HG03060 (cell line): ENCODE measurements around the gene RPN1.

Experiments used
- ATAC-seq: cut with Tn5 transposase; IDR thresholded peaks from one replicate; pipeline ENCODE4 v1.9.1; 2021; ENCODE audit warnings: low read depth, moderate number of reproducible peaks; ENCODE audit not compliant: unreplicated experiment

RPN1 gene

DNA sequence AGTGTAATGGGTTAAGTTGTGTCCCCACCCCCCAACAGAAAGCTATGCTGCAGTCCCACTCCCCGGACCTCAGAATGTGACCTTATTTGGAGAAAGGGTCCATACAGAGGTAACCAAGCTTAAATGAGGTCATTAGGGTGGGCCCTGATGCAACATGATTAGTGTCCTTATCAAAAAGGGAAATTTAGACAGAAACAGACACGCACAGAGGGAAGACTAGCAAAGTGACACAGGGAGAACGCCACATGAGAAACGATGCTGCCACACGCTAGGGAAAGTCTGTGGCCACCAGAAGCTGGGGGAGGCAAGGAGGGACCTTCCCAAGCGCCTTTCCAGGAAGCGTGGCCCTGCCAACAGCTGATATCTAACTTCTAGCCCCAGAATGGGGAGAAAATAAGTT, 65.4 kb downstream of the RPN1 start:
- ATAC-seq = no peak

DNA sequence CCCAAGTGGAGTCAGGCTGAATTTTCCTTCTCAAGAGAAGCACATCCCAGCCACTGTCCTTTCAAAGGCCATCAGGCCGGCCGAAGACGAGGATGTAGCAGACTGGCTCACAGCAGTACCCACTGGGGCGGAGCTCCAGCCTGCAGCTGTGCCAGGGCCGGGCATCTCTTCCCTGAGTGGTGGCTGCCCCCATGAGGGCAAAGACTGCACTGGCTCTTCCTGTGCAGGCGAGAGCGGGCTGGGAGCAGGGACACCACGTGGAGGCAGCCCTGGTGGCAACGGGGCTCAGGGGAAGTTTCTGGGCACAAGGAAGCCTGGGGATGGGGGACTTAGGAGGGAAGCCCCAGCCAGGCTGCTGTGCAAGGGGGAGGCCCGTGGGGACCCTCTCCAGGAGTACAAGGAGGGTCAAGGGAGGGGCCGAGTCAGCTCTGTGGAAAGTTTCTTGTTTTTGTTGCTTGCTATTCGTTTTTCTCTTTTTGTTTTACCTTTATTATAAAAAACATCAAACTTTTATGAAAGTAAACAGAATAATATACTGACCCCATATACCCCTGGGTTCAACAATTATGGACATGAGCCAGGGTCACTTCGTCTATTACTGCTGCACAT, 66.1 kb downstream of the RPN1 start:
- no peak for ATAC-seq

DNA sequence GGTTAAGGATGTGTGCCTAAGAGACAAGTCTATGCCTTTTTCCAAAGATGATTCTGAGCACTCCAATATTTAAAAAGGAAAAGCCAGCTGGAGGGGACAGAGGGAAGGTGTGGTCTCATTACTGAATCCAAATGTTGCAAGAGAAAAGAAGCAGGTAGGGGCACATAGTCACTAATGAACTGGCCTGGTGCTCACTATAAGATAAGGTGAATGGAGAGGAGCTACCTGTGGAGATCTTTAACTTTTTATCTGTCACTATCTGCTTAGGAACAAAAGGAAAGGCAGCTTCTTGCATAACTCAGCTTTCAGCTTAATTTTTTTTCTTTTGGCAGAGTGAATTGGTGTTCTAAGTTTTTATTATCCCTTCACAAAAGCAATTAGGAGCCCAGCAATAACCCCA, 69.1 kb downstream of the RPN1 start:
- no peak for ATAC-seq

DNA sequence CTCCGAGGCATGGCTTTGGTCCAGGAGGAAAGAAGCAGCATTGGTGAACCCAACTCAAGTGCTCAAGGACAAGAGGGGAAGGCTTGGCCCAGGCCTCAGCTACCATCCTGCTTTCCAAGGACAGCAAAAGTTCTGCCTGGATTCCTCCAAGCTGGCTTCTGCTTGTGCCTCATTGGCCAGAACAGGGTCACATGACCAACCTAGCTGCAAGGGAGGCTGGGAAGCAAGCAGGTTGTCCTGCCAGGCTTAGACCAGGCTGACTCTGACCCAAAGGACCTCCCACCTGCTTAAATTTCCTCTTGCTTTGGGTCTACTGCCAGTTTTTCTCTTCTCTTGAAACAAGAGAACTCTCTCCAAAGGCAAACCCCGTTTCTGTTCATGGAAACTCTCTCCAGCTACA, 70.7 kb downstream of the RPN1 start:
- no peak for ATAC-seq

DNA sequence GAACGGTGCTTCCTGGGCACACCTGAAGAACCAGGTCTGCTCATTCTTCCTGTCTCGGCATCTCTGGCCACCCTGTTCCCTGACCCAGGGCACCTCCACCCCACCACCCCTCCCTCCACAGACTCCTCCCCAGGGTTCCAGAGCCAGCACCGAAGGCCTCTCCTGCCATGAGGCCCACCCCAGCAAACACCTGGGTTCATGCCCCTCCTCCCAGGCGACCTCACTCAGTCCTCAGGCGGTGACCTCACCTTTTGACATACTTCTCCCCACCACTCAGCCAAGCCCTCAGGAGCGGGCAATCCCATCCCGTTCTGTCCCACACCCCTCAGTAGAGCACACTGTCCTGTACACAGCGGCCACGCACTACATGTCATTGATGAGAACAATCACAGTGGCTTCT, 72.3 kb downstream of the RPN1 start:
- ATAC-seq = no peak

DNA sequence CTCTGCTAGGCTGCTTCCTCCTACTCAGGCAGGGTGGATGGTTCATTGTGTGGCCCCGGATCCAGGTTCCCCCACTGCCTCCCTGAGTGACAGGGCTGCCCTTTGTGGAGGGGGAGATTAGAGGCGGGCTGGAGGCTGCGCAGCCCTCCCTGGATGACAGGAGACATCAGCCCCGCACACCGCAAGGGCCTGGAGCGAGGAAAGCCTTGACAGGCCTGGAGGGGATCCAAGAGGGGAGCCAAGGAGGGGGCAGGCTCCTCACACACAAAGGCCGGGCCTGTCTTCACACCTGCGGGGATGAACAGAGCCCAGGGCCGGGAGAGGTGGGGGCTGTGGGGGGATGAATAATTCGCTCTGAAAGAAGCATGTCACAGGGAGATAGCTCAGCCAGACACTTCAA, 72.9 kb downstream of the RPN1 start:
- no peak for ATAC-seq

DNA sequence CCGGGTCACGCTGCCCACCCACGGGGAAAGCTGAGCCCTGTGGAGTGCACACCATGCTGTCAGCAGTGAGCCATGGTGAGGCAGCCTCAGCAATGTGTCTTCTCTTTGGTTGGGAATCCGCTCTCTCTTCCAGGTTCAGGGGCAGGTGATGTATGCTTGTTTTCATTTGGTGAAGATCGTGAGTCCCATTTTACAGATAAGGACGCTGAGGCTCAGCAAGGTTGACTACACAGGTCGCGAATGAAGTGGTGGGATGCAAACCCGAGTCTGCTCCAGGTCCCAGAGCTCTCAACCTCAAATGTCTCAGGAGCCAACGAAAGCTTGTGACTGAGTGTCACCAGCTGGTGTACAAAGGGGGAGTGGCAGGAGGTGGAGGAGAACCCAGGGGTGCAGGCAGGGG, 74.3 kb downstream of the RPN1 start:
- no peak for ATAC-seq

DNA sequence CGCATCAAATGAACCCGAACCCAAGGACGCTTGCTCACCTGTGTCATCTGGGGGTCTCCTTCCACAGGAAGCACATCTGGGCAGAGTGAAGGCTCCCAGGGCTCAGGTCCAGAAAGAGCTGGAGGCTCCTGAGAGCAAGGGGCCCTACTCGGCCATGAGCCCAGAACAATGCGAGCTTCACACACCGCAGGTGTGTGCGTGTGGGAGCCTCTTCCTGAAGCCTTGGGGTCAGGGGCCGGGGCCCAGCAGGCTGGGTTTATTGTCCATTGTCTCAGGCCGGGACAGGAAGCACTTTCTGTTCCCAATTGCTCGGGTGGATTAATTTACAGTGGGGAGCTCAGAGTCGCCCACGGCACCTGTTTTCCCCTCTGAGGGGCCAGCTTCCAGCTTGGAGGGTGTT, 74.8 kb downstream of the RPN1 start:
- ATAC-seq = no peak

DNA sequence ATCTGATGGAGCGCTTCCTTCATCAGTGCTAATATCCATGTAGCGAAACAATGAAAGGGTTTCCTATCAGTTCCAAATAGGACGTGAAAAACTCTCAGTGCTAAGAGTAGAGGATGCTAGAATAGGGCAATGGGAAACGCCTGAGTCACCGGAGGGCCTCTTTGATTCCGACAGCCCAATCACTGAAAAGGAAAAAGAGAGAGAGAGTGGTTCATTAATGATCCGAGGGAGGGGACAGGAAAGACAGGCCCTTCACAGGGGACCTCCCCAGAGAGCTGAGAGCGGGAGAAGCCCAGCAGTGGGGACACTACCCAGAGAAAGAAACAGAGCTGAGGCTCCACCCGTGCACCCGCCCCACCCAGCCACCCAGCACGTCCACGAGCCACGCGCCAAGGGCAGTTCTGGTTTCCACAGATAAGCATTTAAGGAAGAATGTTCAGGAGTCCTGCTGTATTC, 76.9 kb downstream of the RPN1 start:
- ATAC-seq = no peak

DNA sequence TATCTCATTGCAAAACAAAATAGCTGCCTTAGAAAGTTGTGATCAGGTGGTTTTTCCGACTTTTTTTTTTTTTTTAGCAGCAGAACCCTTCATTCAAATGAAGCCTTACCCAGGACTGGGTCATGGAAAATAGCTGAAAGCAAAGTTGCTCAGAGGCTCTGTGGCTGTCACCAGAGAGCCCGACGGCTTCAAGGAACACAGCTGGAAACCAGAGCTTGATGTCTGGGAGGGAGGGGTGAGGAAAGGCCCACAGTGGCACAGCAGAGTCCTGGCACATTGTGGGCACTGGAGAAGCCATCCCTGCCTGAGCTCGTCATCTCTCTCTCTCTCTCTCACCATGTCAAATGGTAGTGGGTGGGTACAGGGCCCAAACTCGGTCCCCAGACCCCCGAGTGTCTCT, 77.5 kb downstream of the RPN1 start:
- no peak for ATAC-seq

DNA sequence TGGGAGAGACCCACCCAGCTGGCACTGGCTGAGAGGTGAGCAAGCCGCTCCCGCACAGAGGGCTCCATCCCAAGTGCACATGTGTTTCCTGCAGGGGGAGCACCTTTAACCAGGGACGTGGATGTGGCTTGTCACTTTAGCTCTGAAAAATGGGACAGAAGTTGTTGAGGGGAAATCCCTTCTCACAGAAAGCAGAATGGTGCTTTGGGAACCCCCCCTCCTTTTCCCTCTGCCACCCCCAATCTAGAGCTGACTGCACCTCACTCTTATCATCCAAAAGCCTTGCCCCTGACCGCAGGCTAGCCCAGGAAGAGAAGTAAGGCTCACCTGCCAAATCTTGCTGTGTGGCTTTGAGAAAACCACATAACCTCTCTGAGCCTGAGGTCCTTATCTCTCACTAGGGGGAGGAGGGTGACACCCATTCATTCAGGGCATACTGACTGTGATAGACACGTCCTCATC, 77.9 kb downstream of the RPN1 start:
- ATAC-seq = no peak

DNA sequence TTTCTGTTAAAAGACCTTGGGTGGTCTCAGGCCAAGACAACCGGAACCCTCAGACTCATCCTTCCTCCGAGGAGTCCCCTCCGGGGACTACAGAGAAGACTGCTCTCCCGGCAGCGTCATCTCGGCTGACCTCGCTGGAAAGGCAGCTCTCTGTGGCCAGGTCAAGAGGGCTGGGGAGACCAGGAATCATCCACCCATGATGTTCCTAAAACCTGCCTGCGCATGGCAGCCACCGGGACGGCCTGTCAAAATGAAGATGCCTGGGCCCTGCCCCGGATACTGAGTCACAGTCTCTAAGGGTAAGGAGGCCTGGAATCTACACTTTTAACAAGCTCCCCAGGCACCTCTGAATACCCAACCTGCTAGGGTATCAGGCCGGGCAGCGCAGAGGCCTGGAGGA, 78.6 kb downstream of the RPN1 start:
- no peak for ATAC-seq
